HG03175 (cell line): Measurements from ENCODE around the gene FLT3LG.
A peak's percentile ranks its signal among the peaks of the same experiment; 100 is the strongest.

Experiments
- ATAC-seq: cut with Tn5 transposase; IDR thresholded peaks from one replicate; pipeline ENCODE4 v1.9.1; 2021; ENCODE audit warnings: mild to moderate bottlenecking, moderate library complexity; ENCODE audit not compliant: unreplicated experiment

FLT3LG gene

DNA sequence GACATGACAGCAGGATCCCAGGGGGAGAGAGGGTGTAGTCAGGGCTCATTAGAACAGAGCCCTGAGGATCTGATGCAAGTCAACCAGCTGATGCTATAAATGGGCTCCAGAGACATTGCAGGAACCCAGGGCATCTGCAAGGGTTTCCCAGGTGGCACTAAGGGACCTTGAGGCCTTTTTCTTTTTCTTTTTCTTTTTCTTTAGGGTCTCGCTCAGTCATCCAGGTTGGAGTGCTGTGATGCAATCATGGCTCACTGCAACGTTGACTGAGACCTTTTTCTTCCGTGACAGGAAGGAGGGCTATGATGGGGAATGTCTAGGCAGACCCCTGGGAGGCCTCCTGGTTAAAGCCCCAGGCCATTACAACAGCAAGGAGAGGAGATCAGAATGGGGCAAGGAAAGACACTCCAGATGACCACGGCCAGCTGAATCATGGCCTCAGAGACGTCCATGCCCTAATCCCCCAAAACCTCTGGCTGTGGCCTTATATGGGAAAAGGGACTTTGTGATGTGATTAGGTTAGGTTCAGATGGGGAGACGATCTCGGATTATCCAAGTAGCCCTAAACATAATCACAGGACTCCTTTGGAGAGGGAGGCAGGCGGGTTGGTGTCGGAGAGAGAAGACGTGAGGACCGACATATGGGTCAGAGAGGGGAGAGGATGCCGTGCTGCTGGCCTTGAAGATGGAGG is 33.9 kb downstream of the FLT3LG start:
- ATAC-seq = no peak

DNA sequence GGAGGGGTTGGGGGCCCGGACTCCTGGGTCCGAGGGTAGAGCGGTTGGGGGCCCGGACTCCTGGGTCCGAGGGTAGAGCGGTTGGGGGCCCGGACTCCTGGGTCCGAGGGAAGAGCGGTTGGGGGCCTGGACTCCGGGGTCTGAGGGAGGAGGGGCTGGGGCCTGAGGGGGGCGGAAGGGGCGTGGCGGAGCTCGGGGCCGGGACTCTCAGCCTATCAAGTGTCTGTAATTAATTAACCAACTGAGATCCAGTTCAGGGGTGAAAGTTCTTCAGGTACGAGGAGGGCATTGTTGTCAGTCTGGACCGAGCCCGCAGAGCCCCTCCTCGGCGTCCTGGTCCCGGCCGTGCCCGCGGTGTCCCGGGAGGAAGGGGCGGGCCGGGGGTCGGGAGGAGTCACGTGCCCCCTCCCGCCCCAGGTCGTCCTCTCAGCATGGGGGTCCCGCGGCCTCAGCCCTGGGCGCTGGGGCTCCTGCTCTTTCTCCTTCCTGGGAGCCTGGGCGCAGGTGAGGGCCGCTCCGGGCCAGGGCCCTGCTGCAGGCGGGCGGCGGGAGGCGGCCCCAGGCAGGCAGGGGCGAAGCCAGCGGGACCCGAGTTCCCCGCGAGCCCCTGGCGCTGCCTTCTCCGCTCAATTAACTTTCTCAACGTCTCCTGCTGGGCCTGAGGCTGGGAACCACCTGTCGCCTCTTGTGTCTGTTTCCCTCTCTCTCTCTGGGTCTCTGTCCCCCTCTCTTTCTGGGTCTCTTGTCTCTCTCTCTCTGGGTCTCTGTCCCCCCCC is 39.1 kb downstream of the FLT3LG start:
- ATAC-seq = no peak

DNA sequence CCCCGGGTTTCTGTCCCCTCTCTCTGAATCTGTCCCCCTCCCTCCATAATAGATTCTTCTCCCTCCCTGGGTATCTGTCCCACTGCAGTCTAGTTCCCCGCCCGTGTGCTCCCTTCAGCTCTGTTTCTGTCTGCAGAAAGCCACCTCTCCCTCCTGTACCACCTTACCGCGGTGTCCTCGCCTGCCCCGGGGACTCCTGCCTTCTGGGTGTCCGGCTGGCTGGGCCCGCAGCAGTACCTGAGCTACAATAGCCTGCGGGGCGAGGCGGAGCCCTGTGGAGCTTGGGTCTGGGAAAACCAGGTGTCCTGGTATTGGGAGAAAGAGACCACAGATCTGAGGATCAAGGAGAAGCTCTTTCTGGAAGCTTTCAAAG is 39.7 kb downstream of the FLT3LG start:
- no peak for ATAC-seq

DNA sequence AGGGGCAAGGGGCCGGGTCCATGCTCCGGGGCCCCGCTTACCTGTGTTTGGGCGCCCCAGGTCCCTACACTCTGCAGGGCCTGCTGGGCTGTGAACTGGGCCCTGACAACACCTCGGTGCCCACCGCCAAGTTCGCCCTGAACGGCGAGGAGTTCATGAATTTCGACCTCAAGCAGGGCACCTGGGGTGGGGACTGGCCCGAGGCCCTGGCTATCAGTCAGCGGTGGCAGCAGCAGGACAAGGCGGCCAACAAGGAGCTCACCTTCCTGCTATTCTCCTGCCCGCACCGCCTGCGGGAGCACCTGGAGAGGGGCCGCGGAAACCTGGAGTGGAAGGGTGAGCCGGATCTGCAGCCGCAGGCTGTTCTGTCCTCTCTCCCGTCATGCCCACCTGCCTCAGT is 40.1 kb downstream of the FLT3LG start:
- no peak for ATAC-seq

DNA sequence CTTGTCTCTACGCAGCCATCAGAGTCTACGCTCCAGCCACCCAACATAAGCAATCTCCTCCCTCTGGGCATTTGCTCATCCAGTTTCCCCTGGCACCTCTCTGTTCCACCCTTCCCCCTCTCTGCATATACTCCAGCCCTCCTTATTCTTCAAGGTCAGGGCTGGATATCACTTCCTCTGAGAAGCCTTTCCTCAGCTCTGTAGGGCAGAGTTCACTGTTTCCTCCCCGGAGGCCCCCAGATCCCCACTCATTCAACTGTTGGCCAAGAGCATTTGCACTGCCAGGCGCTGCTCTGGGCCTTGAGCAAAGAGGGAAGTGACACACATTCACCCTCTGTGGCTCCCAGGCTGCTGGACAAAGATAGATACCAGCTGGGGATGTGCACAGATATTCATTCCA is 41.8 kb downstream of the FLT3LG start:
- no peak for ATAC-seq

DNA sequence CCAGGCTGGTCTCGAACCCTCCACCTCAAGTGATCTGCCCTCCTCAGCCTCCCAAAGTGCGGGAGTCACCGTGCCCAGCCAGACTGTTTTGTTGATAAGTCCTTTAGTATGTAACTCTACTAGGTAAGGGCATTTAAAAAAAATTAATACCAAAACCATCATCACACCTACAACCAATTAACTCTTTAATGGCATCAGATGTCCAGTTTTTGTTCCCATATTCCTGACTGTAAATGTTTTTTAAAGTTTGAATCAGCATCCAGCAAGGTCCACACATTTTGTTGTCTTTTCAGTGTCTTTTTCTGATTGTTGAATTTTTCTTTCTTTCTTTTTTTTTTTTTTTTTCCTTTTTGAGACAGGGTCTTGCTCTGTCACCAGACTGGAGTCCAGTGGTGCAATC is 44.0 kb downstream of the FLT3LG start:
- no peak for ATAC-seq

DNA sequence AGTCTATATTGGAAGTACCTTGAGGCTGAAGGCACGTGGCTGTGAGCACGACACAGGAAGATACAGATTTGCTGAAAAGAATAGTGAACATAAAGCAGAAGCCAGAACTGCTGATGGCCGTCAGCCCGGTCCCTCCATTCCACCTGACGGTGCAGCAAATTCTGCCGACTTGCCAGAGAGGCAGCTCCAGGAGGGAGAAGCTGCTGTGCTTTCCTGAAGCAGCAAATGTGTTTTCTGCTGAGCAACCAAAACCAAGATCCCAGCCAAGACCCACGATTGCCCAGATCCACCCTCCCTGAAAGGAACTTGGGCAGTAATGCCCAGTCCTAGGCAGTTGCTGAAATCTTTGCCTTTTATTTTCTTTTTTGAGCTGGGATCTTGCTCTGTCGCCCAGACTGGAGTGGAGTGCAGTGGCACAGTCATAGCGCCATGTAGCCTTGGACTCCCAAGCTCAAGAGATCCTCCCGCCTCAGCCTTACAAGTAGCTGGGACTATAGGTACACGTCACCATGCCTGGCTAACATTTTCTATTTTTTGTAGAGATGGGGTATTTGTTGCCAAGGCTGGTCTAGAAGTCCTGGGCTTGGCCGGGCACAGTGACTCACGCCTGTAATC is 46.8 kb downstream of the FLT3LG start:
- ATAC-seq = no peak

DNA sequence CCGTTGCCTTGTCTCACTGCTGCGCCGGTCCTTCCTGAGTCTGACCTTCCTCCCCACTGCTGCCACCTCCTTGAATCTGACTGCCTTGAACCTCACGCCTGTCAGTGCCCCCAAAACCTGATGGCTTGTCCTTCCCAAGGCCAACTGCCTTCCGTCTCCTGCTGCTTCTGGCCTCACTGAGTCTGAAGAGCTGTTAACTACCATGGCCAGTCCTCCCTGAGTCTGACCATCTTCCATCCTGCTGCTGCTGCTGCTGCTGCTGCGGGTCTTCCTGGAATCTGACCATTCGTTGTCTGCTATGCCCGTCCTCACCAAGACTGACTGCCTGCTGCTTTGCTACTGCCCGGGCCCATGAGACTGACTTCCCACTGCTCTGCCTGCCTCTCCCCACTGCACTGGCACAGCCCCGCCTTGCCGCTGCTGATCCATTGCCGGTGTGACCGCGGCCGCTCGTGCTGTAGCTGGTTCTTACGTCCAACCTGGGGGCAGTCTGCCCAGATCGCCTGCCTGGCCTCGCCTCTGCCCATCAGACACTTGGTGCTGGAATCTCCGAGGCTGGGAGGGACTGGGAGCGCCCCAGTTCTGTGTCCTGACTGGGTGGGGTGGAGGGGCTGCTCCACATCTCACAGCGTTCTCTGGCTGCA is 50.9 kb downstream of the FLT3LG start:
- no peak for ATAC-seq

DNA sequence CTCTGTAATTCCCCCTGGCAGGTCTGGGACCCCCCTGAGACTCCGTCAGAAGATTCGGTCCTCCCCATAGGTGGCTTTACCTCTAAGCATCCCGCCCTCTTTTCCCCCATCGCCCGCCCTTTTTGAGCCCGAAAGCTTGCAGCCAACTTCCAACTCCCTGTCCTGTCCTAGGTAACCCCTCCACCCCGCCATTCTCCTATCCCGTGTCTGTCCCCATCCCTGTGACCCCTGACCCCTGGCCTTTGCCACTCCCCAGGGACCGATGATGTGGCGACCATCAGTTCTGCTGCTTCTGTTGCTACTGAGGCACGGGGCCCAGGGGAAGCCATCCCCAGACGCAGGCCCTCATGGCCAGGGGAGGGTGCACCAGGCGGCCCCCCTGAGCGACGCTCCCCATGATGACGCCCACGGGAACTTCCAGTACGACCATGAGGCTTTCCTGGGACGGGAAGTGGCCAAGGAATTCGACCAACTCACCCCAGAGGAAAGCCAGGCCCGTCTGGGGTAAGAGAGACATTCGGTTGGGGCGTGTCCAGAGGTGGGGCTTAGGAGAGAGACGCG is 54.3 kb downstream of the FLT3LG start:
- ATAC-seq = no peak

DNA sequence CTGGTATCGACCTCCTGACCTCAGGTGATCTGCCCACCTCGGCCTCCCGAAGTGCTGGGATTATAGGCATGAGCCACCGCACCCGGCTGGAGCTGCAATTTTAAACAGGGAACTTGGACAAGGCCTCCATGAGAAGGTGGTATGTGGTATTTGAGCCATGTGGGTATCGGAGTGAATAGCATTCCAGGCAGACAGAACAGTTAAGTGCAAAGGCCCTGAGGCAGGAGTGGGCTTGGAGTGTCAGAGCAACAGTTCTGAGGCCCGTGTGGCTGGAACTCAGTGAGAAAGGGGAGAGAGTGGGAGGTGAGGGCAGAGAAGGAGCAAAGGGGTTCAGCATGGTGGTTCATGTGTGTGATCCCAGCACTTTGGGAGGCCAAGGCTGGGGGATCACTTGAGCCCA is 56.7 kb downstream of the FLT3LG start:
- ATAC-seq = no peak

DNA sequence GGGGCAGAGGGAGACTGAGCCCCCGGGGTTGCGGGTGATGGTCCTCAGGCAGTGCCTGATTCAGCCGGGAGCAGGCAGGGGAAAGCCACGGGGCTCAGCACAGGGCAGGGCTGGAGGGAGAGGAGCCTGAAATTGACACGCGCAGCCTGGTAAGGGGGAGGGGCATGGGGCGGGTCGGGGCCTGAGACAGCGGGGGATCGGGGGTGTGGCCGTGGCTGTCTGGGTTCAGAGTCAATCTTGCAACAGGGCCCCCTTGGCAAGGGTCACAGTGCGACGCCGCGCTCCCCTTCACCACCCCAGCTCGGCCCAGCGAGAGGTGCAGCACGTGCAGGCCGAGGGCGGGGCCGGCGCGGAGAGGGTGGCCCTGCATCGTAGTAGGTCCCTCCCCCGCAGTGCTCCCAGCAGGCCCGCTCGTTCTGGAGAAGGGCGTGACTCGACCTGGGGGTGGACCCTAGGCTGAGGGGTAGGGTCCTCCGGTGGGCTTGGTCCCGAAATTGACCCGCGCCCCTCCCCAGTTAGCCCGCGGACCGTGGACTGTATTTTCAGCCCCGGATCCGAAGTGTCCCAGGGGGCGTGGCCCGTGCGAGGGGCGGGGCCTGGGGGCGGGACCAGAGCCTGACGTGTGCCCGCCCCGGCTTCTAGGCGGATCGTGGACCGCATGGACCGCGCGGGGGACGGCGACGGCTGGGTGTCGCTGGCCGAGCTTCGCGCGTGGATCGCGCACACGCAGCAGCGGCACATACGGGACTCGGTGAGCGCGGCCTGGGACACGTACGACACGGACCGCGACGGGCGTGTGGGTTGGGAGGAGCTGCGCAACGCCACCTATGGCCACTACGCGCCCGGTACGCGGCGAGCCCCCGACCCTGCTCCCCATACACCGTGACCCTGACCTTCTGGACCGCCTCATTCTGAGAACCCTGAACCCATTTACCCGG is 59.8 kb downstream of the FLT3LG start:
- ATAC-seq = peak; percentile 77

DNA sequence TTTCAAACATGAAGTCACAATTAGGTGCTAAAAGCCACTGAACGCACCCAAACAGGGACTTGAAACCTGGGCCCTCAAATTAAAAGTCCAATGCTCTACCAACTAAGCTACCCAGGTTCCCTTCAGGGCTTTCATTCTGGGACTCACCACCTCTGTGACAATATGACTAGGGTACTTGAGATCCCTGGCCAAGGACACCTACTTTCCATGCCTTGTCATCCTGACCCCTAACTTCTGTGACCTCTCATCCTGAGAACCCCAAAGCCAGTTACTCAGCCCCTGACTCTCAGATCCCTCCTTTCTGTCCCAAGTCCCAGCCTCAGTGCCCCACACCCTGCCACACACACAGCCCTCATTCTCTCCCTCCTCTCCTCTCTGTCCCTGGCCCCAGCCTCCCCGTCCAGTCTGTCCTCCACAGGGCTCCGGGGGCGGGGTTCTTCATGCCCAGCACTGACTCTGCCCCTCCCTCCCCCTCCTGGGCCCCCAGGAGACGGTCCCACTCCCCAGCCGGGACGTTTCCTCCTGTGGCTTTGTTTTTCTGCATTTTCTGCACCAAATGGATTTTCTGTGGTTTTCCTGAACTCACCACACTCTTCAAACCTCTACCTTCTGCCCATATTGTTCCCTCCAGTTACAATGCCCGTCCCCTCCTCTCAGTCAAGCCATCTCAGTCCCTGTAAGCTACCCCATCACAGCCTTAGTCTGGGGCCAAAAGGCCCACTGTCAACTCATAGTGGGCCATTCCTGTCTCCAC is 60.8 kb downstream of the FLT3LG start:
- no peak for ATAC-seq
